ENCODE data around the gene OSTF1.

Gene OSTF1

DNA sequence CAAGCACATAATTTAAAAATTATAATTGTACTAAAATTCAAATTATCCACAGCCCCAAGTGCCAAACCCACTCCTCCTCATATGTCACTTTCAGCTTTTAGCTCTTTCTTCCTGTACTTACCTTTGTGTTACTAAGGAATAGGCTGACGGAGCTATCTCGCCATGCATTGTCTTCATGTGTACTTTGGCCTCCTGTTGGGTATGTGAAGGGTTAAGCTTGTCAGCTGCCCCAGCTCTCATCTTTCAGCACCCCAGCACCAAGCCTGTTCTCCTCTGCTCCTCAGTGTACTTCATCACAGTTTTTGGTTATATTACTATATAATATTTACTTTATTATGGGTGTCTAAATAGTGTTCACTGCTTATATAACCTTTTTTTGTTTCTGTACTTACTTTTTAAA, 46.2 kb downstream of the OSTF1 start:
- TF ChIP-seq, protein P1, sequence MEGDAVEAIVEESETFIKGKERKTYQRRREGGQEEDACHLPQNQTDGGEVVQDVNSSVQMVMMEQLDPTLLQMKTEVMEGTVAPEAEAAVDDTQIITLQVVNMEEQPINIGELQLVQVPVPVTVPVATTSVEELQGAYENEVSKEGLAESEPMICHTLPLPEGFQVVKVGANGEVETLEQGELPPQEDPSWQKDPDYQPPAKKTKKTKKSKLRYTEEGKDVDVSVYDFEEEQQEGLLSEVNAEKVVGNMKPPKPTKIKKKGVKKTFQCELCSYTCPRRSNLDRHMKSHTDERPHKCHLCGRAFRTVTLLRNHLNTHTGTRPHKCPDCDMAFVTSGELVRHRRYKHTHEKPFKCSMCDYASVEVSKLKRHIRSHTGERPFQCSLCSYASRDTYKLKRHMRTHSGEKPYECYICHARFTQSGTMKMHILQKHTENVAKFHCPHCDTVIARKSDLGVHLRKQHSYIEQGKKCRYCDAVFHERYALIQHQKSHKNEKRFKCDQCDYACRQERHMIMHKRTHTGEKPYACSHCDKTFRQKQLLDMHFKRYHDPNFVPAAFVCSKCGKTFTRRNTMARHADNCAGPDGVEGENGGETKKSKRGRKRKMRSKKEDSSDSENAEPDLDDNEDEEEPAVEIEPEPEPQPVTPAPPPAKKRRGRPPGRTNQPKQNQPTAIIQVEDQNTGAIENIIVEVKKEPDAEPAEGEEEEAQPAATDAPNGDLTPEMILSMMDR (IDR thresholded peaks at IDR 0.05; ENCODE audit: low read depth, low read length): no peak
- DNase-seq (ENCODE audit: low read depth, low spot score): no peak
- in situ Hi-C loops (cut with HindIII; ENCODE audit: low sequenced_read_pairs): no loop called here
- no peak overlapping the region for H3K4me3 ChIP-seq (ENCODE audit: low read depth, low read length)

DNA sequence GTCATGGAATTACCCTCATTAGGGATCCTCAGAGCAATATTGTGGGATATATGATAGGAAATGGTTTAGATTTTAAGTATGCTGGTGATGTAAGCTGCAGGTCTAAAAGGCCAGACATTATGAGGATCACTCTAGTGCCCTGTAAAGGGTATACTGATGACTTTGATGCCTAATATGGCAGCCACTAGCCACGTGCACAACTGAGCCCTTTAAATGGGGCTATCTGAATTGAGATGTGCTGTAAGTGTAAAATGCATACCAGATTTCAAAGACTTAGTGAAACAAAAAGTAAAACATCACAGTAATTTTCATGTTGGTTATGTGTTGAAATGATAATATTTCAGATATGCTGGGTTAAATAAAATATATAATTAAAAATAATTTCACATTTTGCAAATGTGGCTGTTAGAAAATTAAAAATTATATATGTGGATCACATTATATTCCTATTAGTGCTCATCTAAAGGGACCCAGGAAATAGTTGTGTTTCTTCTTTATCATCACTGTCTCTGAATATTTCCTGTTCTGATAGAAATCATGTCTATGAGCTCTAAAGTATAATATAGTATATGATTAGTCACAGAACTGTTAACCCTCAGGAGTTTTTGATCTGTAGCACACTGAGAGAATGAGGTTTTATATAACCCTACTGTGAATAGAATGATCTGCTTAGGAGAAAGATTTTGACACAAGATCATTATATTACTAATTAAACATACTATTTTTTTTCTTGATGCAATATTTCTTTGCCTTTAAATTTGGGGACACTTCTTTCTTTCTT, 50.1 kb downstream of the OSTF1 start:
- in situ Hi-C loops (cut with HindIII; ENCODE audit: low sequenced_read_pairs): no loop called here
- TF ChIP-seq, protein P1 (IDR thresholded peaks at IDR 0.05; ENCODE audit: low read depth, low read length): no peak
- H3K4me3 ChIP-seq (ENCODE audit: low read depth, low read length): no peak overlapping the region
- DNase-seq (ENCODE audit: low read depth, low spot score): no peak

DNA sequence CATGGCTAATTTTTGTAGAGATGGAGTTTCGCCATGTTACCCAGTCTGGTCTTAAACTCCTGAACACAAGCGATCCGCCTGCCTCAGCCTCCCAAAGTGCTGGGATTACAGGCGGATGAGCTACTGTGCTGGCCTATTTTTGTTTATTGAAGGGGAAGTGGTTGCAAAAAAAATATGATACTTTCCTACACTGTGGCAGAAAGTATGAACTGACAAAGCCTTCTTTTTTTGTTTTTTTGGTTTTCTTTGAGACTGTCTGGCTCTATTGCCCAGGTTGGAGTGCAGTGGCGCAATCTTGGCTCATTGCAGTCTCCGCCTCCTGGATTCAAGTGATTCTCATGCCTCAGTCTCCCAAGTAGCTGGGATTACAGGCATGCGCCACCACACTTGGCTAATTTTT, 50.9 kb downstream of the OSTF1 start:
- TF ChIP-seq, protein P1 (IDR thresholded peaks at IDR 0.05; ENCODE audit: low read depth, low read length): no peak
- no peak overlapping the region for H3K4me3 ChIP-seq (ENCODE audit: low read depth, low read length)
- in situ Hi-C loops (cut with HindIII; ENCODE audit: low sequenced_read_pairs): no loop called here
- no peak for DNase-seq (ENCODE audit: low read depth, low spot score)

DNA sequence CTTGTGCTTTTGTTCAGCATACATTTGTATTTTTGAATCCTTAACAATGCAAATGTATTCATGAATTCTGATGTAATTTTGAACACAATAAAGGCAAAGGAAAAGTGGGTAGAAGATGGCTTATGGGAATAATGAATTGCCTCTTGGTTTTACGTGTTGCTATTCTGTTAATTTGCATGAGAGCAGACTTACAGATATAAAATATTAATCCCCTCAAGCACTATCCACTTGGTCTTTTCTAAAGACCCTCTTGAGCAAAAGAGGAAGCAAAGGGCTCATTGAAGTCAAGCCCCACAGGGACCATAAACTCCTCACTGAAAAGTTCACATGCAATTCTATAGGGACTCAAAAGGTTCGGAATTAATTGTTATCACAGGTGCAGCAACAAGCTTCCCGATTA, 51.9 kb downstream of the OSTF1 start:
- TF ChIP-seq, protein P1 (IDR thresholded peaks at IDR 0.05; ENCODE audit: low read depth, low read length): no peak
- in situ Hi-C loops (cut with HindIII; ENCODE audit: low sequenced_read_pairs): no loop called here
- no peak overlapping the region for H3K4me3 ChIP-seq (ENCODE audit: low read depth, low read length)
- DNase-seq (ENCODE audit: low read depth, low spot score): no peak

DNA sequence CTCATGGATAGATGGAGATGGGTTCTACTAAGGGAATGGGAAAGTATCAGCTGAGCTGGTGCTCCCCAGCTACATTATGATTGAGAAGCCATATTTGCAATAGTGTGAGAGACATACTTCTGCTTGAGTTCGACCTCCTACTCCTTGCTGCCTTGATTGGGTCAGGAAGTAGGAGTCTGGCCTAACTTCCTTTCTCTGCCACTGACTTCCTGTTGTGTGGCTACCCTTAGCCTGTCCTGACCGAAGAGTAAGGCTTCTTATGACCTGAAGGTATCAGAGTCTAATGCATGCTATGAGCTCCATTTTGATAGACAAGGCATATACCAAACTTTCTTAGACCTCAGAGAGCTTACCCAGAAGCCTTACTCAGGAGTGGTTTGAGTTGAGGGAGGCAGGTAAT, 53.9 kb downstream of the OSTF1 start:
- in situ Hi-C loops (cut with HindIII; ENCODE audit: low sequenced_read_pairs): no loop called here
- no peak overlapping the region for H3K4me3 ChIP-seq (ENCODE audit: low read depth, low read length)
- TF ChIP-seq, protein P1 (IDR thresholded peaks at IDR 0.05; ENCODE audit: low read depth, low read length): no peak
- no peak for DNase-seq (ENCODE audit: low read depth, low spot score)

DNA sequence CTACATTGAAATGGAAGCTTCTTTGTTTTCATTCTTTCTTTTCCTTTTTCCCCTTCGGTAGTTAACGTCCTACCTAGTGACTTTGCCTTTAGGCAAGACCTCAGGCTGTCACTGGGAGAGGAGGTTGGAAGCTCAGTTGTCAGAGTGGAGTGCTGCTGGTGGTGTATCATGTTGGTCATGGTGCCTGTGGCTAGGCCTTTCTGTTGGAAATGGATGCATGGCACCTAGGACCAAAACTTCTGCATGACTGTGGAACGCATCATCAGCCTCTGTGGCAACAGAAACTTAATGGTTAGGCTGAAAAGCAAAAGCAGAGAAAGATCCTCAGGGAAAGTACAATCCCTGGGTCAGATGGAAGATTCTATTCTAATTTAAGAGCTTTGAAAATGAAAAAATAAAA, 57.9 kb downstream of the OSTF1 start:
- DNase-seq (ENCODE audit: low read depth, low spot score): peak; percentile 70
- in situ Hi-C loops (cut with HindIII; ENCODE audit: low sequenced_read_pairs): no loop called here
- TF ChIP-seq, protein P1 (IDR thresholded peaks at IDR 0.05; ENCODE audit: low read depth, low read length): no peak
- H3K4me3 ChIP-seq (ENCODE audit: low read depth, low read length): no peak overlapping the region

All from astrocyte of the spinal cord (primary cell).